K562 (cell line): ENCODE data around the gene EDARADD. TPM values are rescaled to one million over a fixed set of nuclear protein-coding genes. Genes with fewer than 3 reads are reported as not detected.

Experiments used
- CBX1 ChIP-seq: sonication (generic); IDR thresholded peaks from 2 replicates; pipeline ENCODE4 v1.6.1; 2016; ENCODE audit warnings: antibody characterized with exemption, low read depth, mild to moderate bottlenecking
- DIDO1 ChIP-seq: fragments of 450-650 bp; IDR thresholded peaks from 2 replicates; pipeline ENCODE4 v1.6.1; 2016; ENCODE audit warnings: low read depth, missing biosample characterization, missing genetic modification characterization
- DNMT1 ChIP-seq: fragments of 450-650 bp; IDR thresholded peaks from 2 replicates; pipeline ENCODE4 v1.6.1; 2016; ENCODE audit warnings: antibody characterized with exemption, mild to moderate bottlenecking
- HCFC1 ChIP-seq: IDR thresholded peaks from 2 replicates; pipeline ENCODE4 v1.6.1; 2012; ENCODE audit warnings: low read depth, low read length, improper control_type of control experiment
- HLTF ChIP-seq: fragments of 450-650 bp; IDR thresholded peaks from 2 replicates; pipeline ENCODE4 v1.6.1; 2016
- ILK ChIP-seq: fragments of 450-650 bp; IDR thresholded peaks from 2 replicates; pipeline ENCODE4 v1.6.1; 2016; ENCODE audit warnings: missing genetic modification characterization, low read depth, mild to moderate bottlenecking, missing compliant biosample characterization, moderate library complexity, borderline replicate concordance
- MECOM ChIP-seq: fragments of 250-450 bp; sonication (Bioruptor Pico); IDR thresholded peaks from 2 replicates; pipeline ENCODE4 v1.8.0; 2022; ENCODE audit warnings: inconsistent platforms
- PHB2 ChIP-seq: fragments of 450-650 bp; IDR thresholded peaks from 2 replicates; pipeline ENCODE4 v1.6.1; 2017; ENCODE audit warnings: low read depth
- PRDM10 ChIP-seq: fragments of 450-650 bp; IDR thresholded peaks from 2 replicates; pipeline ENCODE4 v1.6.1; 2018; ENCODE audit not compliant: partially characterized antibody
- SIN3A ChIP-seq, 2 experiments: fragments of 150-350 bp in 1 of 2; IDR thresholded peaks; 2 replicates each; pipeline ENCODE4 v1.6.1; 2011 to 2016; ENCODE audit warnings: borderline replicate concordance in 2 of 2, low read depth in 2 of 2, low read length in 2 of 2, mild to moderate bottlenecking in 2 of 2, moderate library complexity in 2 of 2; ENCODE audit not compliant: control insufficient read depth in 1 of 2
- SPI1 ChIP-seq: IDR thresholded peaks from 2 replicates; pipeline ENCODE4 v1.6.1; 2011; ENCODE audit warnings: low read depth, low read length, control low read depth, borderline replicate concordance
- SUPT5H ChIP-seq: fragments of 450-650 bp; IDR thresholded peaks from 2 replicates; pipeline ENCODE4 v1.6.1; 2016
- USF2 ChIP-seq: sonication (generic); formaldehyde crosslinking; IDR thresholded peaks from 2 replicates; pipeline ENCODE4 v1.5.0; 2020; ENCODE audit warnings: missing genetic modification reagents
- ZNF124 ChIP-seq: sonication (generic); formaldehyde crosslinking; IDR thresholded peaks from 2 replicates; pipeline ENCODE4 v1.8.1; 2022; ENCODE audit warnings: missing genetic modification reagents
- ZNF318 ChIP-seq, 2 experiments: fragments of 450-650 bp; IDR thresholded peaks; 2 replicates each; pipeline ENCODE4 v1.6.1; 2016; ENCODE audit warnings: mild to moderate bottlenecking in 2 of 2, borderline replicate concordance in 1 of 2, low read depth in 1 of 2, moderate library complexity in 1 of 2
- ZNF785 ChIP-seq: fragments of 250-450 bp; sonication (Bioruptor Pico); IDR thresholded peaks from 2 replicates; pipeline ENCODE4 v1.4.0; 2020; ENCODE audit warnings: mild to moderate bottlenecking
- polyA plus RNA-seq, 8 experiments: library from polyadenylated mRNA; depleted of rRNA in 4 of 8; stranded (reverse) in 5 of 8; unstranded in 3 of 8; fragments of >200 nt; fragmentation: Nextera tagmentation in 2 of 8; fragmentation: Illumina TruSeq in 1 of 8; extraction: Ambion mirVana in 2 of 8; extraction: Trizol in 1 of 8; gene quantifications; 2 replicates each; pipeline versions ENCODE4 v1.2.1 to v1.2.3, GENCODE V29; 2011 to 2014; ENCODE audit warnings: inconsistent platforms in 1 of 8, missing spikeins in 1 of 8
- total RNA-seq, 7 experiments: library from RNA; depleted of rRNA in 6 of 7; stranded (reverse); fragments of >200 nt in 6 of 7; fragmentation: Illumina TruSeq in 2 of 7; extraction: Trizol in 2 of 7; gene quantifications; 2 replicates each; pipeline versions ENCODE4 v1.2.1 to v1.2.3, GENCODE V29; 2011 to 2021; ENCODE audit warnings: low replicate concordance in 1 of 7

The EDARADD gene
- total and polyA plus RNA-seq, 9 of the 15 experiments (the other 6 are each of a cell fraction or from before 2014, with no cell fraction given): 0.46 to 32.4 (median 20.6) TPM

GRCh38 chr1:236361909-236362590 lies 32.0 kb upstream of the EDARADD start (continued):
- TF ChIP-seq SIN3A (IDR thresholded peaks at IDR 0.05; ENCODE audit: borderline replicate concordance in 2 of 2, control insufficient read depth in 1 of 2, low read depth in 2 of 2, low read length in 2 of 2) (no peak), CBX1 (no peak), ILK (no peak), HCFC1 (no peak), USF2 (CRISPR knock-in tag) (no peak), MECOM (CRISPR knock-in tag) (no peak), PHB2 (no peak), ZNF785 (CRISPR knock-in tag) (no peak), ZNF318 (IDR thresholded peaks at IDR 0.05; ENCODE audit: borderline replicate concordance in 1 of 2, low read depth in 1 of 2) (no peak), DNMT1 (no peak), SPI1 (no peak), ZNF124 (CRISPR knock-in tag) (no peak), HLTF (no peak), PRDM10 (no peak), SUPT5H (no peak), DIDO1 (tag) (no peak)
